Common myeloid progenitor, CD34-positive (primary cell): ENCODE results near the gene MRPL52.
A peak's percentile ranks its signal among the peaks of the same experiment; 100 is the strongest.

Source experiments
- CTCF ChIA-PET: fragments of 350-600 bp; sonication (Branson Sonifier 250); formaldehyde crosslinking; loops from one replicate; lab custom pipeline; 2021; ENCODE audit warnings: antibody characterized with exemption; lab: Charles Lee
- POLR2A ChIA-PET: fragments of 350-600 bp; sonication (Branson Sonifier 250); formaldehyde crosslinking; loops from one replicate; lab custom pipeline; 2021; ENCODE audit warnings: antibody characterized with exemption; lab: Charles Lee
- DNase-seq, 3 donors: peaks; one replicate each; pipeline versions ENCODE4 v3.0.0 to v3.0.0-alpha.2; 2013
- H3K27ac ChIP-seq, 2 experiments: 1 replicate in 1 of 2; 2 replicates in 1 of 2; pipeline ENCODE4 v1.7.0; 2013; ENCODE audit warnings: inconsistent platforms in 2 of 2, low read length in 2 of 2, mild to moderate bottlenecking in 2 of 2, low read depth in 1 of 2, moderate library complexity in 1 of 2; ENCODE audit not compliant: severe bottlenecking in 2 of 2, insufficient read depth in 1 of 2, poor library complexity in 1 of 2
- H3K27me3 ChIP-seq, 5 experiments: replicated peaks in 2 of 5; 1 replicate in 3 of 5; 2 replicates in 2 of 5; pipeline versions ENCODE4 v1.6.1 to v1.7.0; 2013; ENCODE audit warnings: low read length in 4 of 5, mild to moderate bottlenecking in 2 of 5, moderate library complexity in 2 of 5, inconsistent platforms in 1 of 5; ENCODE audit not compliant: insufficient read depth in 5 of 5, control insufficient read depth in 4 of 5
- H3K36me3 ChIP-seq, 4 experiments: 1 replicate in 2 of 4; 2 replicates in 2 of 4; pipeline versions ENCODE4 v1.6.1 to v1.7.0; 2013; ENCODE audit warnings: low read length in 3 of 4, control low read depth in 1 of 4, mild to moderate bottlenecking in 1 of 4; ENCODE audit not compliant: control insufficient read depth in 4 of 4, insufficient read depth in 4 of 4
- H3K4me1 ChIP-seq, 4 experiments: 1 replicate in 3 of 4; 2 replicates in 1 of 4; pipeline versions ENCODE4 v1.6.1 to v1.7.1; 2013; ENCODE audit warnings: low read length in 3 of 4, mild to moderate bottlenecking in 3 of 4, control low read depth in 1 of 4, inconsistent platforms in 1 of 4, moderate library complexity in 1 of 4; ENCODE audit not compliant: control insufficient read depth in 4 of 4, insufficient read depth in 4 of 4; ENCODE audit errors: control extremely low read depth in 1 of 4
- H3K4me3 ChIP-seq, 7 experiments: 1 replicate in 4 of 7; 2 replicates in 3 of 7; pipeline versions ENCODE4 v1.5.1 to v1.7.0; 2013; ENCODE audit warnings: mild to moderate bottlenecking in 7 of 7, low read length in 6 of 7, moderate library complexity in 6 of 7, inconsistent platforms in 2 of 7, low read depth in 2 of 7, control low read depth in 1 of 7; ENCODE audit not compliant: insufficient read depth in 4 of 7, control insufficient read depth in 1 of 7; ENCODE audit errors: extremely low read depth in 1 of 7
- H3K9me3 ChIP-seq, 5 experiments: 1 replicate in 4 of 5; 2 replicates in 1 of 5; pipeline versions ENCODE4 v1.6.1 to v1.7.1; 2013; ENCODE audit warnings: low read length in 4 of 5, mild to moderate bottlenecking in 2 of 5, inconsistent platforms in 1 of 5, low read depth in 1 of 5, moderate library complexity in 1 of 5; ENCODE audit not compliant: control insufficient read depth in 4 of 5, insufficient read depth in 2 of 5; ENCODE audit errors: control extremely low read depth in 1 of 5
- WGBS: methylation state at CpG from one replicate; pipeline ENCODE4 v1.1.5; 2013; ENCODE audit not compliant: insufficient coverage; 5-methylcytosine and 5-hydroxymethylcytosine counted together

The MRPL52 gene

DNA sequence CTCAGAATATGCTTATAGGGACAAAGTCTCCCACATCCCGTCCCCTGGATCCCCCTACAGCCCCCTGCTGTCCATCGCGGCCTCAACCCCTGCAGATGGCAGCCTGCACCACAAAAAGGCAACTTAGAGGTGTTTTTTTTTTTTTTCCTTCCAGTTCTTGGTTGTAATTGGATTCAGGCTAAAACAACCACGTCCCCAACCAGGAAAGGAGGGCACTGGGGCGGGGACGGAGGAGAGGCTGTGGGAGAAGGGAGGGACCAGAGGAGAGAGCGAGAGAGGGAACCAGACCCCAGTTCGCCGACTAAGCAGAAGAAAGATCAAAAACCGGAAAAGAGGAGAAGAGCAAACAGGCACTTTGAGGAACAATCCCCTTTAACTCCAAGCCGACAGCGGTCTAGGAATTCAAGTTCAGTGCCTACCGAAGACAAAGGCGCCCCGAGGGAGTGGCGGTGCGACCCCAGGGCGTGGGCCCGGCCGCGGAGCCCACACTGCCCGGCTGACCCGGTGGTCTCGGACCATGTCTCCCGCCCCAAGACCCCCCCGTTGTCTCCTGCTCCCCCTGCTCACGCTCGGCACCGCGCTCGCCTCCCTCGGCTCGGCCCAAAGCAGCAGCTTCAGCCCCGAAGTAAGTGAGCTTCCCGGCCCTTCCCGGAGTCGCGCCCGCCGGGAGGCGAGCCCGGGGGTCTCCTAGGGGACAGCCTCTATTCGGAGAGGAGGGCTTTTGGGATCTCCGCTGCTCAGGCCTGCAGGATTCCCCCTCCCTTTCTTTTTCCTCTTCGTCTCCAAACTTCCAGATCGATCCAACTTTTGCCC is 6.8 kb downstream of the MRPL52 start, which contains the start of gene MMP14:
MMP14 (plus strand) TSS at position 285 of the 813 bp plus-strand sequence; CDS start at position 518, 233 bp downstream.
- ChIA-PET POLR2A (interaction anchor here (3.7 kb wide), 1 partner anchor 11 kb away, joined by 16 read pairs; no protein-coding TSS in a partner anchor), CTCF (interaction anchor here (1.3 to 24.0 kb wide), 3 partner anchors 12 to 38 kb away, joined by 4 to 707 read pairs (median 72); no protein-coding TSS in a partner anchor)
- H3K9me3 ChIP-seq, result no peaks in the 10 kb centered on the region
- DNase-seq, result peak in 1 of 3 donors; percentile 23
- H3K4me1 ChIP-seq, result peaks cover 0 to 37% (median 29%) of the 10 kb centered on the region in 4 experiments
- peaks cover 6 to 21% (median 16%) of the 10 kb centered on the region in 4 experiments for H3K36me3 ChIP-seq
- under 1% methylated on average over 38 of the region's 46 CpGs for WGBS
- peaks cover 0 to 39% (median 7%) of the 10 kb centered on the region in 5 experiments for H3K27me3 ChIP-seq
- no peak within 1 kb of the TSS for H3K27ac ChIP-seq
- H3K4me3 ChIP-seq, result peak within 1 kb of the TSS; percentile 3 to 78 (median 62)

DNA sequence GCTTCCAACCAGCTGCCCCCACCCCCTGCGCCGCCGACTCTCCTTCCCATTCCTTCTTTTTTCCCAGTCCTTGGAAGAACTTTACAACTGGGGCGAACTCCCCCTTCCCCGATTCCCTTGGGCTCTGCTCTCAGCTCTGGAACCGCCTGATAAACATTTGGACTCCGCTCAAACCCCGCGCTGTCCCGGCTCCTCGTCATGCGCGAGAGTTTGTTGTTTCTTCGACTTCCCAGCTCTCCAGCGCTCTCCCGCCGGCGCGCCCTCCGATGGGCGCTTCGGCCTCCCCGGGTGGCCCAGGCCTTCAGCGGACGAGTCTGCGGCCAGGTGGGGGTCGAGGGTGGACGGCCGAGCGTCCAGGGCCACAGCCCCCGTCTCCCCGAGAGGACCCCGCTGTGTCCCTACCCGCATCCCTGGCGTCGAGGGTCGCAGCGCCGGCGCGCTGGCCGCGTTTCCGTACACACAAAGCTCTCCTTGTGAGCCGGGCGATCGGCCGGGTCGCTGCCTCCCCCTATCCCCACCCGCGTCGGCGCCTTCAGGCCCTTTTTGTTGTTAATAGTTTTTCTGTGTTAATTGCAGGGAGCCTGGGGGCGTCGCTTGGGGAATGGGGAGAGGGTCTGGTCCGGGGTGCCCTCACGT is 7.5 kb downstream of the MRPL52 start:
- Histone ChIP-seq H3K9me3 (no peaks in the 10 kb centered on the region), H3K36me3 (peaks cover 6 to 21% (median 16%) of the 10 kb centered on the region in 4 experiments), H3K27ac (no peak overlapping the region), H3K27me3 (peaks cover 0 to 46% (median 7%) of the 10 kb centered on the region in 5 experiments), H3K4me3 (peak overlapping the region; percentile 3 to 78 (median 62)), H3K4me1 (peaks cover 0 to 37% (median 29%) of the 10 kb centered on the region in 4 experiments)
- CTCF ChIA-PET, result interaction anchor here (1.1 to 24.0 kb wide), 4 partner anchors 13 to 37 kb away, joined by 3 to 707 read pairs (median 38); no protein-coding TSS in a partner anchor
- DNase-seq, result peak in 2 of 3 donors; percentile 38 to 57
- WGBS, result 4% methylated on average over 30 of the region's 57 CpGs
- POLR2A ChIA-PET, result interaction anchor here (1.7 to 3.7 kb wide), 2 partner anchors 11 to 13 kb away, joined by 6 to 16 read pairs; no protein-coding TSS in a partner anchor

DNA sequence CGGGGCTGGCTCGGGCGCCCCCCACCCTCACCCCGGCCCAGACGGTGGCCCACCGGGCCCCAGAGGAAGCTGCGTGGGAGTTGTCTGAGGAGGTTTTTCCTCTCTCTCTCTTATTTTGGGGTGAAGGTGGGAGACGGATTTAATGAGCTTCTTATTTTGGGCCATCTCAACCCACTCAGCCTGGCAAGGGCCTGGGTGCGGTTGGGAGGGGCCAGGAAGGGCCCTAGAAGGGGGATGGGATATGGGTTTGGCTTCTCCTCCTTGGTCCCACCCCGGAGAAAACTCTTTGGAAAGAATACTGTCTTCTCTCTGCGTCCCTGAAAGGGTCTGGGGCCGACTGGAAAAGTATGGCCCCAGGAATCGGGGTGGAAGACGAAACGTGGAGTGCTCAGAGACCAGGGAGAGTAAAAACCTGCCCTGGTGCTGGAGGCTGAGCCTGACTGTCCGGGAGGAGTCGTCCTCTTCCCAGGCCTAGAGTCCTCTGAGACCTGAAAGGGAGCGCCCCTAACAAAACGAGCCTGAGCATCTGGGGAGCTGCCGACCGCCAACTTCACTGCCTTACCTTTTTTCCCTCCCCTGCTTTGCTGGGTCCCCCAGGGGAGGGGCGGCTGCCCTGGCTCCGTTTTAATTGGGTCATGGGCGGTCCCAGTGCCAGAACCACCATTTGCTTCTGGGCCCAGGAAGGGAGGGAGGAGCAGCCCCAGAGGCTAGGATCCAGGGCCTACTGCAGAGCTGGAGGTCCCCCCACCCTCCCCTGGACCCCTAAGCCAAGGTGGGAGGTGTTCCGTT is 8.3 kb downstream of the MRPL52 start:
- peak overlapping the region in 2 of 7 experiments; percentile 72 to 78 for H3K4me3 ChIP-seq
- WGBS, result 93% methylated on average over 11 of the region's 25 CpGs

DNA sequence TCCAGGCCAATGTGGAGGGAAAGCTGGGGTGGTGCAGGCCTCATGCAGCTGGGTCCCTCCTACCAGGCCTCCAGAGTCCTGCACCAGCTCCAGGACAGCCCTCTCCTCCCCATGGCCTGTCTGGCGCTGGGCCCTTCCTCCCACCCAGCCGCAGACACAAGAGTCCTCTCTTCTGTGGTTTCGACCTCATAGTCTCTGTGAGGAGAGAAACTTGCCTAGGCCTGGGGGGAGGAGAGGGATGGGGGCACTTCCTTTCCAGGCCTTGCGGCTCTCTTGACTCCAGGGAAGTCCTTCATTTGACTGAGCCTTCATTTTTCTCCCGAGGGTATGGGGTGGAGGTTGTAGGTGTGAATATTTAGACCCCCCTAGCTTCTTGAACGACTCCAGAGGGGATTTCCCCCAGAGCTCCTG is 8.9 kb downstream of the MRPL52 start:
- peak in 1 of 3 donors; percentile 26 for DNase-seq
- peaks cover 4 to 16% (median 13%) of the 10 kb centered on the region in 4 experiments for H3K36me3 ChIP-seq
- peaks cover 0 to 51% (median 11%) of the 10 kb centered on the region in 5 experiments for H3K27me3 ChIP-seq
- no peak overlapping the region for H3K27ac ChIP-seq
- H3K4me1 ChIP-seq, result peaks cover 0 to 37% (median 29%) of the 10 kb centered on the region in 4 experiments
- WGBS, result 60% methylated on average over 1 of the region's 6 CpGs
- POLR2A ChIA-PET, result interaction anchor here (0.7 to 3.7 kb wide), 5 partner anchors 9 to 58 kb away, joined by 3 to 16 read pairs (median 3); no protein-coding TSS in a partner anchor
- H3K9me3 ChIP-seq, result no peaks in the 10 kb centered on the region
- peak overlapping the region in 2 of 7 experiments; percentile 23 to 25 for H3K4me3 ChIP-seq
- CTCF ChIA-PET, result interaction anchor here (0.7 to 24.0 kb wide), 6 partner anchors 8 to 283 kb away, joined by 3 to 707 read pairs (median 4); partner anchors contain the start of gene MRPL52

More for the DNA sequence above, 8.3 kb downstream of the MRPL52 start:
- POLR2A ChIA-PET, result interaction anchor here (0.7 to 3.7 kb wide), 5 partner anchors 10 to 58 kb away, joined by 3 to 16 read pairs (median 3); no protein-coding TSS in a partner anchor
- no peak for DNase-seq
- Histone ChIP-seq H3K27ac (no peak overlapping the region), H3K36me3 (peaks cover 6 to 21% (median 16%) of the 10 kb centered on the region in 4 experiments), H3K27me3 (peaks cover 0 to 48% (median 11%) of the 10 kb centered on the region in 5 experiments), H3K4me1 (peaks cover 0 to 37% (median 29%) of the 10 kb centered on the region in 4 experiments), H3K9me3 (no peaks in the 10 kb centered on the region)
- CTCF ChIA-PET, result interaction anchor here (1.1 to 24.0 kb wide), 6 partner anchors 8 to 36 kb away, joined by 3 to 707 read pairs (median 5); partner anchors contain the start of gene MRPL52

DNA sequence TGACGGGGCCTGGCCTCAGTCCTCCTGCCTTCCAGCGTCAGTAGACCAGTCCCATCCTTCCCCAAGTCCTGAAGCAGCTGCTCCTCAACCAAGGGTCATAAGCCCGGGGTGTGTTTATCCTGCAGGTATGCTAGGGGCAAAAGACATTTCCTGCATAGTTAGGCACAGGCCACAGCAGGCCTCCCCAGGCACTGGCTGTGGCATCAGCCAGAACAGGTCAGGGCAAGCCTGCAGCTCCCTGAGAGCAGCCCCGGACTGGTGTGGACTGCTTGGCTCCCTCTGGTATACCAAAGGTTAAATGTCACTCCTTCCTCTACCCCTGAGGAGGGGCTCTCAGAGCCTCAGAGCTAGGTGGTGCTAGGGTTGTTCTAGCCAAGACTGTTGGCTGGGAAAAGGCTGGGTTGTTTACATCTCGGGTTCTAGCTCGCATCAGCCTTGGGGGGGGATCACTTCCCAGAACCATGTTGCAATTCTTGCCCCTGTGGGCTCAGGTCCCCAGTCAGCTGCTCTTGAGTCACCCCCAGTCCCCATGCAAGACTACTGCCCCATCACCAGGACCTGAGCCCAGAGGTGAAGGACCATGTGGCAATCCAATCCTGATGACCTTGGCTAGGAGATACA is 9.6 kb downstream of the MRPL52 start:
- 93% methylated on average over 4 of the region's 6 CpGs for WGBS

More for the DNA sequence above, 9.6 kb downstream of the MRPL52 start:
- H3K9me3 ChIP-seq, result no peaks in the 10 kb centered on the region
- H3K27me3 ChIP-seq, result peaks cover 0 to 51% (median 11%) of the 10 kb centered on the region in 5 experiments
- DNase-seq, result no peak
- ChIA-PET CTCF (interaction anchor here (0.7 to 24.0 kb wide), 7 partner anchors 9 to 283 kb away, joined by 3 to 707 read pairs (median 3); partner anchors contain the start of gene MRPL52), POLR2A (interaction anchor here (1.0 to 3.7 kb wide), 3 partner anchors 9 to 17 kb away, joined by 3 to 16 read pairs (median 6); no protein-coding TSS in a partner anchor)
- H3K4me1 ChIP-seq, result peaks cover 0 to 37% (median 29%) of the 10 kb centered on the region in 4 experiments
- no peak overlapping the region for H3K4me3 ChIP-seq
- H3K36me3 ChIP-seq, result peaks cover under 1 to 10% (median 6%) of the 10 kb centered on the region in 4 experiments
- no peak overlapping the region for H3K27ac ChIP-seq
